Esophagus muscularis mucosa (tissue), 4 donors: Measurements from ENCODE around the gene VPS52. TPM values are rescaled to one million over a fixed set of nuclear protein-coding genes. Genes with fewer than 3 reads are reported as not detected.

Experiments used
- DNase-seq: peaks from one replicate; pipeline ENCODE4 v3.0.0-alpha.2; 2017; ENCODE audit errors: extremely low spot score
- H3K27ac ChIP-seq, 4 donors: fragments of 200-600 bp; sonication (generic); replicated peaks in 1 of 4; 1 replicate in 3 of 4; 2 replicates in 1 of 4; pipeline ENCODE4 v1.5.1; 2016 to 2019; ENCODE audit warnings: mild to moderate bottlenecking in 1 of 4
- H3K27me3 ChIP-seq, 4 donors: fragments of 200-600 bp; sonication (generic); one replicate each; pipeline versions ENCODE4 v1.5.1 to v1.6.0; 2016 to 2019
- H3K36me3 ChIP-seq, 4 donors: fragments of 200-600 bp; sonication (generic); one replicate each; pipeline ENCODE4 v1.5.1; 2016 to 2019
- H3K4me1 ChIP-seq, 4 donors: fragments of 200-600 bp; sonication (generic); one replicate each; pipeline ENCODE4 v1.5.1; 2016 to 2019
- H3K4me3 ChIP-seq, 4 donors: fragments of 200-600 bp; sonication (generic); 1 replicate in 2 of 4; 2 replicates in 2 of 4; pipeline ENCODE4 v1.5.1; 2016 to 2019; ENCODE audit warnings: mild to moderate bottlenecking in 4 of 4, moderate library complexity in 1 of 4
- H3K9me3 ChIP-seq, 4 donors: fragments of 200-600 bp; sonication (generic); 1 replicate in 3 of 4; 2 replicates in 1 of 4; pipeline ENCODE4 v1.5.1; 2016 to 2019
- EP300 ChIP-seq: sonication (generic); formaldehyde crosslinking; IDR thresholded peaks from one replicate; pipeline ENCODE4 v1.6.1; 2017; ENCODE audit warnings: antibody characterized with exemption
- POLR2A ChIP-seq: fragments of 450-650 bp; IDR thresholded peaks from one replicate; pipeline ENCODE4 v1.6.1; 2017; ENCODE audit warnings: antibody characterized with exemption, moderate library complexity, mild to moderate bottlenecking, low read depth
- POLR2AphosphoS5 ChIP-seq, 2 donors: sonication (generic); formaldehyde crosslinking; IDR thresholded peaks; one replicate each; pipeline ENCODE4 v1.6.1; 2017; ENCODE audit warnings: antibody characterized with exemption in 2 of 2
- WGBS: methylation state at CpG from one replicate; pipeline ENCODE4 v1.1.5; 2018; 5-methylcytosine and 5-hydroxymethylcytosine counted together
- intact Hi-C: fragments of 100-400 bp; cut with DNase I; formaldehyde crosslinking; loops from one replicate; pipeline ENCODE4 v1.15.1; 2023
- total RNA-seq, 4 donors: library from RNA; depleted of rRNA; stranded (reverse); fragments of >200 nt; gene quantifications; one replicate each; pipeline versions ENCODE4 v1.1.0 to v1.2.1, GENCODE V29; 2016
- TF ChIP-seq, protein P1 (sequence below), 3 experiments: fragments of 200-600 bp in 2 of 3; fragments of 450-650 bp in 1 of 3; sonication (generic) in 2 of 3; IDR thresholded peaks; one replicate each; pipeline ENCODE4 v1.5.1; 2017 to 2019; ENCODE audit warnings: antibody characterized with exemption in 3 of 3, mild to moderate bottlenecking in 2 of 3, moderate library complexity in 1 of 3

VPS52 gene
- total RNA-seq, 4 donors from 2014 or later = 22.5 to 34.9 (median 31.8) TPM

DNA sequence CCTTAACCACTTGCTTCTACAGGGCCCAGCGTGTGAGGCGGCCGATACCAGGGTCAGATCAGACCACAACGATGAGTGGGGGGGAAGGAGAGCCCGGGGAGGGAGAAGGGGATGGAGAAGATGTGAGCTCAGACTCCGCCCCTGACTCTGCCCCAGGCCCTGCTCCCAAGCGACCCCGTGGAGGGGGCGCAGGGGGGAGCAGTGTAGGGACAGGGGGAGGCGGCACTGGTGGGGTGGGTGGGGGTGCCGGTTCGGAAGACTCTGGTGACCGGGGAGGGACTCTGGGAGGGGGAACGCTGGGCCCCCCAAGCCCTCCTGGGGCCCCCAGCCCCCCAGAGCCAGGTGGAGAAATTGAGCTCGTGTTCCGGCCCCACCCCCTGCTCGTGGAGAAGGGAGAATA lies 60.5 kb downstream of the VPS52 start:
- Histone ChIP-seq H3K27me3 (no peaks in the 10 kb centered on the region), H3K4me1 (peaks cover 19 to 55% (median 40%) of the 10 kb centered on the region in 4 donors), H3K4me3 (no peak overlapping the region), H3K9me3 (no peaks in the 10 kb centered on the region), H3K27ac (no peak overlapping the region), H3K36me3 (peaks cover 0 to 28% (median 26%) of the 10 kb centered on the region in 4 donors)
- no peak for DNase-seq
- TF ChIP-seq POLR2AphosphoS5 (IDR thresholded peaks at IDR 0.05) (no peak), POLR2A (no peak), EP300 (no peak)
- TF ChIP-seq, protein P1, sequence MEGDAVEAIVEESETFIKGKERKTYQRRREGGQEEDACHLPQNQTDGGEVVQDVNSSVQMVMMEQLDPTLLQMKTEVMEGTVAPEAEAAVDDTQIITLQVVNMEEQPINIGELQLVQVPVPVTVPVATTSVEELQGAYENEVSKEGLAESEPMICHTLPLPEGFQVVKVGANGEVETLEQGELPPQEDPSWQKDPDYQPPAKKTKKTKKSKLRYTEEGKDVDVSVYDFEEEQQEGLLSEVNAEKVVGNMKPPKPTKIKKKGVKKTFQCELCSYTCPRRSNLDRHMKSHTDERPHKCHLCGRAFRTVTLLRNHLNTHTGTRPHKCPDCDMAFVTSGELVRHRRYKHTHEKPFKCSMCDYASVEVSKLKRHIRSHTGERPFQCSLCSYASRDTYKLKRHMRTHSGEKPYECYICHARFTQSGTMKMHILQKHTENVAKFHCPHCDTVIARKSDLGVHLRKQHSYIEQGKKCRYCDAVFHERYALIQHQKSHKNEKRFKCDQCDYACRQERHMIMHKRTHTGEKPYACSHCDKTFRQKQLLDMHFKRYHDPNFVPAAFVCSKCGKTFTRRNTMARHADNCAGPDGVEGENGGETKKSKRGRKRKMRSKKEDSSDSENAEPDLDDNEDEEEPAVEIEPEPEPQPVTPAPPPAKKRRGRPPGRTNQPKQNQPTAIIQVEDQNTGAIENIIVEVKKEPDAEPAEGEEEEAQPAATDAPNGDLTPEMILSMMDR (IDR thresholded peaks at IDR 0.05) = no peak
- intact Hi-C loops = loop anchor here (5.0 kb wide), 1 partner anchor 56 kb away; no protein-coding TSS in a partner anchor
- 70% methylated on average over 8 of the region's 17 CpGs for WGBS

DNA sequence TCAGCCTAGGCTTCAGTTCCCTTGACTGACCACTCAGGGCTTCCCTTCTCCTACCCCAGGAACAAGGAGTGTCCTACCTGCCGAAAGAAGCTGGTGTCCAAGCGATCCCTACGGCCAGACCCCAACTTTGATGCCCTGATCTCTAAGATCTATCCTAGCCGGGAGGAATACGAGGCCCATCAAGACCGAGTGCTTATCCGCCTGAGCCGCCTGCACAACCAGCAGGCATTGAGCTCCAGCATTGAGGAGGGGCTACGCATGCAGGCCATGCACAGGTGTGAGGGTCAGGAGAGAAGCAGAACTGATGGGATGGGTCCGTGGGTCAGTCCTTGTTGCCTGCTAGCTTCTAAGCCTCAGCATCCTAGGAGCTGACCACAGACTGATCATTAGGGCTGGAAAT lies 61.8 kb downstream of the VPS52 start:
- no peak for TF ChIP-seq POLR2A
- TF ChIP-seq, protein P1 (IDR thresholded peaks at IDR 0.05) = no peak
- no peak for TF ChIP-seq EP300
- WGBS = 84% methylated on average over 10 of the region's 10 CpGs
- DNase-seq = no peak
- peaks cover 25 to 62% (median 46%) of the 10 kb centered on the region in 4 donors for H3K4me1 ChIP-seq
- H3K27ac ChIP-seq = no peak overlapping the region
- H3K27me3 ChIP-seq = no peaks in the 10 kb centered on the region
- peaks cover 0 to 28% (median 26%) of the 10 kb centered on the region in 4 donors for H3K36me3 ChIP-seq
- no peak overlapping the region for H3K4me3 ChIP-seq
- intact Hi-C loops = loop anchor here (5.0 kb wide), 1 partner anchor 57 kb away; no protein-coding TSS in a partner anchor
- no peaks in the 10 kb centered on the region for H3K9me3 ChIP-seq

DNA sequence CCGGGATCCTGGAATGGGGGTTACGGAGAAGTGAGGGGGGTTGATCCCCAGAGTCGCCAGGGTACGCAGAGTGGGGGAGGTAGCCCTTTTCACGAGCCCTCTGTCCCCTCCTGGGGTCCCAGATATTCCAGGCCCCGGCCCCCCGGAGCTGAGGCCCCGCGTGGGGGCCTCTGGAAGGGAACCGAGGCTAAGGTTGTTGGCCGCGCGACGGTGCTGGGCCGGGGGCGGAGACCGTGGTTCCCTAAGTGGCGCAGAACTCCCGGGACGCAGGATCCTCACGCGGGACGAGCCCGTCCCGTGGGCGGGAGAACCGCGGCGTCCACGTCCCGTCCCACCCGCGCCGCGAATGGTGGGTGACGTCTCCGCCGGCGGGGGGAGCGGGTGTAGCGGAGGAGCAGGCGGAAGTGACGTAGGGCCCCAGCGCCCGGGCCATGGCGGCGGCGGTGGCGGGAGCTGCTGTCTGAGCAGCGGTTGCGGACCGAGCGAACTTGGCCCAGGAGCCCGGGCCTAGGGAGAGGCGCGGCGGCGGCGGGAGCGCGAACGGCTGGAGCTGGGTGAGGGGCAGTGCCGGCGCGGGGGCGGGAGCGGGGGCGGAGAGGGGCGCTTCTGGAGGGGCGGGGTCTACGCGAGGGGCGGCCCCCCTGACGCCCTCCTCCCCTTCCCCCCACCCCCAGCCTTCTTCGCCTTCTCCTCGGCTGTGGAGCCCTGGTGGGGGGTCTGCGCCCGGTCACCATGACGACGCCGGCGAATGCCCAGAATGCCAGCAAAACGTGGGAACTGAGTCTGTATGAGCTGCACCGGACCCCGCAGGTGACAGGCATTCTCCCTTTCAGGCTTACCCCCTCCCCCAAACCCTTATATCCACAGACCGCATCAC lies 63.3 kb downstream of the VPS52 start, which contains the start of gene RING1:
TSS of gene RING1 (plus strand) at position 410 of the 877 bp plus-strand sequence. CDS start at position 733, 323 bp downstream.
- no peaks in the 10 kb centered on the region for H3K27me3 ChIP-seq
- H3K4me1 ChIP-seq = peaks cover 36 to 67% (median 51%) of the 10 kb centered on the region in 4 donors
- peak within 1 kb of the TSS; percentile 76 to 96 (median 93) for H3K4me3 ChIP-seq
- TF ChIP-seq, protein P1 (IDR thresholded peaks at IDR 0.05) = no peak
- TF ChIP-seq EP300 (no peak), POLR2A (peak; percentile 99), POLR2AphosphoS5 (IDR thresholded peaks at IDR 0.05) (peak; percentile 100)
- peaks cover 5 to 34% (median 32%) of the 10 kb centered on the region in 4 donors for H3K36me3 ChIP-seq
- H3K9me3 ChIP-seq = no peaks in the 10 kb centered on the region
- intact Hi-C loops = no loop called here
- peak; percentile 96 for DNase-seq
- H3K27ac ChIP-seq = peak within 1 kb of the TSS; percentile 92 to 97 (median 95)
- WGBS = 2% methylated on average over 13 of the region's 86 CpGs

DNA sequence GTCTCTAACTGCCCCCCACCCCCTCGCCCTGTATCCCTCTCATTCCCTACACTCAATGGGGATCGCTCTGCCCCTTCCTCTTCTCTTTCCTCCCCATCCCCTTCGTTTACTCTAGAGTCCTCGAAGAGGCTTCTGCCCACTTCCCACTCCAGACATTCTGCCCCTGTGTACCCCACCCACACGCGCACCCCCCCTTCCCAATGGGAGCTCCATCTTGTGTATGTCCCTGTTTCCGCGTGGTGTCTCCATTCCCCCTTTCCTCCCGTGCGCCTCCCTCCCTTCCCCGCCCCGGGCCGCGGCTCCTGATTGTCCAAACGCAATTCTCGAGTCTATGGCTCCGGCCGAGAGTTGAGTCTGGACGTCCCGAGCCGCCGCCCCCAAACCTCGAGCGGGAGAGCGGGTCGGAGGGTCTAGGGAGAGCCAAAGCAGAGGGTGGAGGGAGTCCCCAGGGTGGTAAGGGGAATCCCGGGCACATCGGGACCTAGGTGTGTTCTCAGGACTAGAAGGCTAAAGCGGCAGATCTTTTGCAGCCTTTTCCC lies 64.1 kb downstream of the VPS52 start:
- intact Hi-C loops = no loop called here
- peaks cover 37 to 67% (median 49%) of the 10 kb centered on the region in 4 donors for H3K4me1 ChIP-seq
- 1% methylated on average over 29 of the region's 29 CpGs for WGBS
- peak overlapping the region; percentile 92 to 97 (median 95) for H3K27ac ChIP-seq
- H3K36me3 ChIP-seq = peaks cover 12 to 41% (median 39%) of the 10 kb centered on the region in 4 donors
- DNase-seq = no peak
- H3K4me3 ChIP-seq = peak overlapping the region; percentile 76 to 96 (median 93)
- H3K27me3 ChIP-seq = no peaks in the 10 kb centered on the region
- no peaks in the 10 kb centered on the region for H3K9me3 ChIP-seq
- TF ChIP-seq, protein P1 (IDR thresholded peaks at IDR 0.05) = no peak
- TF ChIP-seq EP300 (no peak), POLR2A (no peak), POLR2AphosphoS5 (IDR thresholded peaks at IDR 0.05) (no peak)
